H9 (cell line): ENCODE results near the gene DISC1. TPM values are rescaled to one million over a fixed set of nuclear protein-coding genes. Genes with fewer than 3 reads are reported as not detected.
"Not testable (repeated sequence)": the region's sequence is repeated elsewhere in the genome, so short reads cannot be mapped to it uniquely, and the experiment has no call there.

Experiments used
- DNase-seq: peaks from one replicate; pipeline ENCODE4 v3.0.0-alpha.2; 2017
- H2AFZ ChIP-seq: one replicate; pipeline ENCODE4 v1.6.1; 2013; ENCODE audit warnings: mild to moderate bottlenecking, low read length, control low read depth, moderate library complexity
- H2AK5ac ChIP-seq: 2 replicates; pipeline ENCODE4 v1.6.1; 2013; ENCODE audit warnings: low read length, control low read depth, mixed read lengths; ENCODE audit not compliant: insufficient read length
- H2BK120ac ChIP-seq: one replicate; pipeline ENCODE4 v1.6.1; 2013; ENCODE audit warnings: low read depth, mild to moderate bottlenecking, low read length, control low read depth, inconsistent platforms; ENCODE audit not compliant: poor library complexity, severe bottlenecking
- H2BK12ac ChIP-seq: 2 replicates; pipeline ENCODE4 v1.6.1; 2013; ENCODE audit warnings: low read length, control low read depth, mixed read lengths, low read depth; ENCODE audit not compliant: insufficient read length
- H2BK15ac ChIP-seq: 2 replicates; pipeline ENCODE4 v1.6.1; 2013; ENCODE audit warnings: low read depth, low read length, control low read depth
- H2BK20ac ChIP-seq: one replicate; pipeline ENCODE4 v1.6.1; 2013; ENCODE audit warnings: low read depth, mild to moderate bottlenecking, low read length, control low read depth, inconsistent platforms; ENCODE audit not compliant: poor library complexity, severe bottlenecking
- H2BK5ac ChIP-seq: 2 replicates; pipeline ENCODE4 v1.6.1; 2013; ENCODE audit warnings: low read length, control low read depth, mixed read lengths; ENCODE audit not compliant: insufficient read length
- H3K14ac ChIP-seq: 2 replicates; pipeline ENCODE4 v1.6.1; 2013; ENCODE audit warnings: low read length, control low read depth; ENCODE audit not compliant: insufficient read depth
- H3K18ac ChIP-seq: 2 replicates; pipeline ENCODE4 v1.6.1; 2013; ENCODE audit warnings: low read depth, mild to moderate bottlenecking, mixed read lengths, low read length, control low read depth; ENCODE audit not compliant: insufficient read length
- H3K23ac ChIP-seq: 2 replicates; pipeline ENCODE4 v1.6.1; 2013; ENCODE audit warnings: low read length, control low read depth, mixed read lengths, low read depth; ENCODE audit not compliant: insufficient read length
- H3K23me2 ChIP-seq: 2 replicates; pipeline ENCODE4 v1.6.1; 2013; ENCODE audit warnings: low read depth, mild to moderate bottlenecking, mixed read lengths, low read length, control low read depth; ENCODE audit not compliant: insufficient read length, poor library complexity, severe bottlenecking
- H3K27ac ChIP-seq: 2 replicates; pipeline ENCODE4 v1.5.1; 2013; ENCODE audit warnings: low read length, control low read depth, mixed read lengths, low read depth; ENCODE audit not compliant: insufficient read length
- H3K27me3 ChIP-seq: 2 replicates; pipeline ENCODE4 v1.6.1; 2013; ENCODE audit warnings: low read length, control low read depth, inconsistent platforms; ENCODE audit not compliant: insufficient read depth
- H3K4ac ChIP-seq: 2 replicates; pipeline ENCODE4 v1.6.1; 2013; ENCODE audit warnings: low read depth, mild to moderate bottlenecking, control low read depth, inconsistent platforms, low read length, moderate library complexity
- H3K4me1 ChIP-seq: 2 replicates; pipeline ENCODE4 v1.6.1; 2013; ENCODE audit warnings: low read length, control low read depth, inconsistent platforms; ENCODE audit not compliant: insufficient read depth
- H3K4me2 ChIP-seq: 2 replicates; pipeline ENCODE4 v1.6.1; 2013; ENCODE audit warnings: low read length, control low read depth, mixed read lengths; ENCODE audit not compliant: insufficient read length, insufficient read depth
- H3K56ac ChIP-seq: 2 replicates; pipeline ENCODE4 v1.6.1; 2013; ENCODE audit warnings: low read depth, mild to moderate bottlenecking, mixed read lengths, low read length, control low read depth; ENCODE audit not compliant: insufficient read length
- H3K79me1 ChIP-seq: 2 replicates; pipeline ENCODE4 v1.6.1; 2013; ENCODE audit warnings: low read depth, mild to moderate bottlenecking, moderate library complexity, low read length, control low read depth, inconsistent platforms; ENCODE audit not compliant: insufficient read depth, poor library complexity, severe bottlenecking
- H3K79me2 ChIP-seq: 2 replicates; pipeline ENCODE4 v1.6.1; 2013; ENCODE audit warnings: low read length, control low read depth, inconsistent platforms; ENCODE audit not compliant: insufficient read depth
- H3K9ac ChIP-seq: 2 replicates; pipeline ENCODE4 v1.6.1; 2013; ENCODE audit warnings: low read length, control low read depth, mixed read lengths; ENCODE audit not compliant: insufficient read length; ENCODE audit errors: extremely low read depth
- H3K9me3 ChIP-seq: one replicate; pipeline ENCODE4 v1.6.1; 2013; ENCODE audit warnings: low read depth, low read length, inconsistent platforms; ENCODE audit not compliant: control insufficient read depth
- H3T11ph ChIP-seq: one replicate; pipeline ENCODE4 v1.6.1; 2013; ENCODE audit warnings: mild to moderate bottlenecking, low read length, control low read depth, inconsistent platforms
- H4K20me1 ChIP-seq: one replicate; pipeline ENCODE4 v1.6.1; 2013; ENCODE audit not compliant: control insufficient read depth, insufficient read length, insufficient read depth
- H4K5ac ChIP-seq: 2 replicates; pipeline ENCODE4 v1.6.1; 2013; ENCODE audit warnings: low read depth, mild to moderate bottlenecking, mixed read lengths, low read length, control low read depth; ENCODE audit not compliant: insufficient read length
- H4K8ac ChIP-seq: replicated peaks from 2 replicates; pipeline ENCODE4 v1.6.1; 2013; ENCODE audit warnings: low read length, control low read depth, mixed read lengths, low read depth; ENCODE audit not compliant: insufficient read length
- H4K91ac ChIP-seq: 2 replicates; pipeline ENCODE4 v1.6.1; 2013; ENCODE audit warnings: low read depth, mild to moderate bottlenecking, moderate library complexity, mixed read lengths, low read length, control low read depth; ENCODE audit not compliant: insufficient read length
- H3K27ac Mint-ChIP-seq, 3 experiments: 2 replicates in 2 of 3; 3 replicates in 1 of 3; pipeline ENCODE4 v1.8.0; 2020 to 2021; ENCODE audit warnings: mixed read lengths in 3 of 3, mild to moderate bottlenecking in 1 of 3, moderate library complexity in 1 of 3
- H3K27me3 Mint-ChIP-seq: 2 replicates; pipeline ENCODE4 v1.8.0; 2021; ENCODE audit warnings: low read depth, mild to moderate bottlenecking, moderate library complexity, mixed read lengths
- H3K36me3 Mint-ChIP-seq, 3 experiments: 2 replicates in 2 of 3; 3 replicates in 1 of 3; pipeline ENCODE4 v1.8.0; 2020 to 2021; ENCODE audit warnings: low read depth in 3 of 3, mixed read lengths in 3 of 3; ENCODE audit not compliant: insufficient read depth in 1 of 3
- H3K4me1 Mint-ChIP-seq, 2 experiments: 2 replicates each; pipeline ENCODE4 v1.8.0; 2020; ENCODE audit warnings: mixed read lengths in 2 of 2
- H3K4me3 Mint-ChIP-seq, 2 experiments: 2 replicates in 1 of 2; 3 replicates in 1 of 2; pipeline ENCODE4 v1.8.0; 2020 to 2021; ENCODE audit warnings: mild to moderate bottlenecking in 2 of 2, mixed read lengths in 2 of 2, moderate library complexity in 1 of 2
- H3K9me3 Mint-ChIP-seq, 2 experiments: 2 replicates in 1 of 2; 3 replicates in 1 of 2; pipeline ENCODE4 v1.8.0; 2020; ENCODE audit warnings: mild to moderate bottlenecking in 2 of 2, mixed read lengths in 2 of 2, moderate library complexity in 1 of 2
- CTCF ChIP-seq: fragments of 200-600 bp; sonication (generic); conservative IDR thresholded peaks from 3 replicates; pipeline ENCODE4 v1.8.0; 2021; ENCODE audit warnings: antibody characterized with exemption, mild to moderate bottlenecking
- WGBS: extraction: QIAGEN DNeasy Blood & Tissue Kit; methylation state at CpG from one replicate; pipeline ENCODE4 v1.1.7; 2013; ENCODE audit warnings: missing lambda C conversion rate, low lambda C conversion rate, mixed read lengths; ENCODE audit not compliant: insufficient read length; ENCODE audit errors: extremely low coverage; 5-methylcytosine and 5-hydroxymethylcytosine counted together
- total RNA-seq: library from RNA; stranded (reverse); gene quantifications from 2 replicates; pipeline ENCODE4 v1.2.1, GENCODE V29; 2021

The DISC1 gene
- total RNA-seq, 1 experiment from 2014 or later, result 2.5 TPM

GRCh38 chr1:231781892-231782291, 155.3 kb downstream of the DISC1 start:
- Histone ChIP-seq H3K9ac (no peak overlapping the region), H3T11ph (no peak overlapping the region), H3K4me2 (no peak overlapping the region), H3K18ac (no peak overlapping the region), H3K4me1 (peaks cover 4% of the 10 kb centered on the region; the same call in 1 of the 2 replicates), H4K91ac (no peak overlapping the region), H4K5ac (no peak overlapping the region), H3K23me2 (no peaks in the 10 kb centered on the region), H2BK5ac (no peak overlapping the region), H3K27ac (no peak overlapping the region), H3K9me3 (no peaks in the 10 kb centered on the region), H3K14ac (no peak overlapping the region), H3K56ac (no peak overlapping the region), H3K79me1 (no peaks in the 10 kb centered on the region), H2BK120ac (no peak overlapping the region), H2BK12ac (no peak overlapping the region), H2AK5ac (no peak overlapping the region), H3K23ac (no peak overlapping the region), H2BK20ac (no peak overlapping the region), H2AFZ (no peak overlapping the region), H2BK15ac (no peak overlapping the region), H3K4ac (no peak overlapping the region), H4K8ac (no peak overlapping the region), H3K27me3 (no peaks in the 10 kb centered on the region), H4K20me1 (no peaks in the 10 kb centered on the region), H3K79me2 (no peaks in the 10 kb centered on the region)
- no peaks in the 10 kb centered on the region for H3K9me3 Mint-ChIP-seq
- peaks cover 3 to 9% of the 10 kb centered on the region in 2 experiments; a peak in 3 of 4 replicates for H3K4me1 Mint-ChIP-seq
- no peak overlapping the region for H3K27ac Mint-ChIP-seq
- no CpG with 5 or more reads among the region's 2 CpGs for WGBS
- no peak for DNase-seq
- TF ChIP-seq CTCF, result no peak
- no peak overlapping the region for H3K4me3 Mint-ChIP-seq
- no peaks in the 10 kb centered on the region; the same call in 1 of the 2 replicates for H3K27me3 Mint-ChIP-seq
- no peaks in the 10 kb centered on the region for H3K36me3 Mint-ChIP-seq

GRCh38 chr1:231785073-231785472, 158.5 kb downstream of the DISC1 start:
- H3K9ac ChIP-seq, H3K27ac Mint-ChIP-seq, H3K27me3 ChIP-seq, H4K20me1 ChIP-seq, H3K79me1 ChIP-seq, DNase-seq, H3K36me3 Mint-ChIP-seq, H2BK12ac ChIP-seq, H2AFZ ChIP-seq, H3K4ac ChIP-seq, H3K9me3 ChIP-seq, H4K91ac ChIP-seq, H3K9me3 Mint-ChIP-seq, H4K5ac ChIP-seq, H2BK120ac ChIP-seq, H3K4me3 Mint-ChIP-seq, H3K27ac ChIP-seq, H3K27me3 Mint-ChIP-seq, H4K8ac ChIP-seq, H2BK5ac ChIP-seq, H3K56ac ChIP-seq, H3K4me1 ChIP-seq, H3K4me1 Mint-ChIP-seq, H3K4me2 ChIP-seq, H3K14ac ChIP-seq, H3K23me2 ChIP-seq, H2BK20ac ChIP-seq, H3T11ph ChIP-seq, H2BK15ac ChIP-seq, H3K18ac ChIP-seq, H2AK5ac ChIP-seq, H3K23ac ChIP-seq, H3K79me2 ChIP-seq: not testable (repeated sequence)
- no CpG with 5 or more reads among the region's 2 CpGs for WGBS
